SK-N-SH treated with all-trans-retinoic acid at 6 μM for 48 hours (cell line): ENCODE results near the gene ZNF107.
"Not testable (repeated sequence)": the region's sequence is repeated elsewhere in the genome, so short reads cannot be mapped to it uniquely, and the experiment has no call there.

Source experiments
- ATAC-seq: fragments of 200-7000 bp; cut with Tn5 transposase; 3 replicates; pipeline ENCODE4 v1.9.1; 2020; ENCODE audit warnings: mild to moderate bottlenecking, moderate library complexity
- CSDC2 ChIP-seq: fragments of 250-450 bp; sonication (Bioruptor Pico); IDR thresholded peaks from 2 replicates; pipeline ENCODE4 v1.5.0; 2020; ENCODE audit warnings: mild to moderate bottlenecking, moderate library complexity
- ESRRG ChIP-seq: fragments of 250-450 bp; sonication (Bioruptor Pico); IDR thresholded peaks from 2 replicates; pipeline ENCODE4 v1.6.1; 2021; ENCODE audit warnings: mild to moderate bottlenecking
- ISL1 ChIP-seq: fragments of 250-450 bp; sonication (Bioruptor Pico); IDR thresholded peaks from 2 replicates; pipeline ENCODE4 v2.1.2; 2022; ENCODE audit warnings: mild to moderate bottlenecking, moderate library complexity
- OSR1 ChIP-seq: fragments of 250-450 bp; sonication (Bioruptor Pico); IDR thresholded peaks from 2 replicates; pipeline ENCODE4 v1.8.0; 2022; ENCODE audit warnings: moderate library complexity, mild to moderate bottlenecking, inconsistent platforms
- PPARA ChIP-seq: fragments of 250-450 bp; sonication (Bioruptor Pico); IDR thresholded peaks from 2 replicates; pipeline ENCODE4 v1.5.0; 2020; ENCODE audit warnings: mild to moderate bottlenecking, borderline replicate concordance
- RARB ChIP-seq: fragments of 250-450 bp; sonication (Bioruptor Pico); IDR thresholded peaks from 2 replicates; pipeline ENCODE4 v1.8.0; 2021; ENCODE audit warnings: mild to moderate bottlenecking, moderate library complexity
- SNAI2 ChIP-seq: fragments of 250-450 bp; sonication (Bioruptor Pico); IDR thresholded peaks from 2 replicates; pipeline ENCODE4 v1.5.0; 2020; ENCODE audit warnings: mild to moderate bottlenecking, moderate library complexity
- TCF4 ChIP-seq: fragments of 250-450 bp; sonication (Bioruptor Pico); IDR thresholded peaks from 2 replicates; pipeline ENCODE4 v1.8.0; 2021; ENCODE audit warnings: mild to moderate bottlenecking, moderate library complexity, borderline replicate concordance
- TOX ChIP-seq: fragments of 250-450 bp; sonication (Bioruptor Pico); IDR thresholded peaks from 2 replicates; pipeline ENCODE4 v1.8.0; 2021; ENCODE audit warnings: mild to moderate bottlenecking, moderate library complexity, borderline replicate concordance
- ZC3H10 ChIP-seq: fragments of 250-450 bp; sonication (Bioruptor Pico); IDR thresholded peaks from 2 replicates; pipeline ENCODE4 v1.5.1; 2021; ENCODE audit warnings: mild to moderate bottlenecking, moderate library complexity
- ZFP3 ChIP-seq: fragments of 250-450 bp; sonication (Bioruptor Pico); IDR thresholded peaks from 2 replicates; pipeline ENCODE4 v1.5.0; 2020; ENCODE audit warnings: mild to moderate bottlenecking, moderate library complexity
- ZFP30 ChIP-seq: fragments of 450-650 bp; formaldehyde crosslinking; IDR thresholded peaks from 2 replicates; pipeline ENCODE4 v1.5.0; 2022; ENCODE audit warnings: mild to moderate bottlenecking, moderate library complexity
- ZNF565 ChIP-seq: fragments of 450-650 bp; formaldehyde crosslinking; conservative IDR thresholded peaks from 2 replicates; pipeline ENCODE4 v1.5.0; 2020; ENCODE audit warnings: low read depth, mild to moderate bottlenecking, moderate library complexity
- ZNF70 ChIP-seq: fragments of 450-650 bp; formaldehyde crosslinking; IDR thresholded peaks from 2 replicates; pipeline ENCODE4 v1.5.0; 2020; ENCODE audit warnings: mild to moderate bottlenecking, moderate library complexity
- ZNF8 ChIP-seq: fragments of 450-650 bp; formaldehyde crosslinking; IDR thresholded peaks from 2 replicates; pipeline ENCODE4 v1.5.0; 2020; ENCODE audit warnings: mild to moderate bottlenecking, moderate library complexity
- TF ChIP-seq, protein P1 (sequence below): fragments of 250-450 bp; sonication (Bioruptor Pico); IDR thresholded peaks from 2 replicates; pipeline ENCODE4 v1.5.1; 2020; ENCODE audit warnings: low read depth, mild to moderate bottlenecking, moderate library complexity
- TF ChIP-seq, protein P2 (sequence below): fragments of 250-450 bp; sonication (Bioruptor Pico); IDR thresholded peaks from 2 replicates; pipeline ENCODE4 v1.5.0; 2020; ENCODE audit warnings: mild to moderate bottlenecking, moderate library complexity
- TF ChIP-seq, protein P3 (sequence below): fragments of 250-450 bp; sonication (Bioruptor Pico); IDR thresholded peaks from 2 replicates; pipeline ENCODE4 v1.5.1; 2021; ENCODE audit warnings: mild to moderate bottlenecking, moderate library complexity
- TF ChIP-seq, protein P4 (sequence below): fragments of 250-450 bp; sonication (Bioruptor Pico); IDR thresholded peaks from 2 replicates; pipeline ENCODE4 v1.8.0; 2021; ENCODE audit warnings: low read depth, mild to moderate bottlenecking, moderate library complexity, borderline replicate concordance

The ZNF107 gene

DNA sequence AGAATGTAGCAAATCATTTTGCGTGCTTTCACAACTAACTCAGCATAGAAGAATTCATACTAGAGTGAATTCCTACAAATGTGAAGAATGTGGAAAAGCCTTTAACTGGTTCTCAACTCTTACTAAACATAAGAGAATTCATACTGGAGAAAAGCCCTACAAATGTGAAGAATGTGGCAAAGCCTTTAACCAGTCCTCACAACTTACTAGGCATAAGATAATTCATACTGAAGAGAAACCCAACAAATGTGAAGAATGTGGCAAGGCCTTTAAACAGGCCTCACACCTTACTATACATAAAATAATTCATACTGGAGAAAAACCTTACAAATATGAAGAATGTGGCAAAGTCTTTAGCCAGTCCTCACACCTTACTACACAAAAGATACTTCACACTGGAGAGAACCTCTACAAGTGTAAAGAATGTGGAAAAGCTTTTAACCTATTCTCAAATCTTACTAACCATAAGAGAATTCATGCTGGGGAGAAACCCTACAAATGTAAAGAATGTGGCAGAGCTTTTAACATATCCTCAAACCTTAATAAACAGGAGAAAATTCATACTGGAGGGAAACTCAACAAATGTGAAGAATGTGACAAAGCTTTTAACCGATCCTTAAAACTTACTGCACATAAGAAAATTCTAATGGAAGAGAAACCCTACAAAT, 40.8 kb downstream of the ZNF107 start (continued):
- TF ChIP-seq, protein P1, sequence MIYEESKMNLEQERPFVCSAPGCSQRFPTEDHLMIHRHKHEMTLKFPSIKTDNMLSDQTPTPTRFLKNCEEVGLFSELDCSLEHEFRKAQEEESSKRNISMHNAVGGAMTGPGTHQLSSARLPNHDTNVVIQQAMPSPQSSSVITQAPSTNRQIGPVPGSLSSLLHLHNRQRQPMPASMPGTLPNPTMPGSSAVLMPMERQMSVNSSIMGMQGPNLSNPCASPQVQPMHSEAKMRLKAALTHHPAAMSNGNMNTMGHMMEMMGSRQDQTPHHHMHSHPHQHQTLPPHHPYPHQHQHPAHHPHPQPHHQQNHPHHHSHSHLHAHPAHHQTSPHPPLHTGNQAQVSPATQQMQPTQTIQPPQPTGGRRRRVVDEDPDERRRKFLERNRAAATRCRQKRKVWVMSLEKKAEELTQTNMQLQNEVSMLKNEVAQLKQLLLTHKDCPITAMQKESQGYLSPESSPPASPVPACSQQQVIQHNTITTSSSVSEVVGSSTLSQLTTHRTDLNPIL (CRISPR knock-in tag): no peak
- no peak for TF ChIP-seq ZFP3 (CRISPR knock-in tag)
- TF ChIP-seq ZNF565: no peak

DNA sequence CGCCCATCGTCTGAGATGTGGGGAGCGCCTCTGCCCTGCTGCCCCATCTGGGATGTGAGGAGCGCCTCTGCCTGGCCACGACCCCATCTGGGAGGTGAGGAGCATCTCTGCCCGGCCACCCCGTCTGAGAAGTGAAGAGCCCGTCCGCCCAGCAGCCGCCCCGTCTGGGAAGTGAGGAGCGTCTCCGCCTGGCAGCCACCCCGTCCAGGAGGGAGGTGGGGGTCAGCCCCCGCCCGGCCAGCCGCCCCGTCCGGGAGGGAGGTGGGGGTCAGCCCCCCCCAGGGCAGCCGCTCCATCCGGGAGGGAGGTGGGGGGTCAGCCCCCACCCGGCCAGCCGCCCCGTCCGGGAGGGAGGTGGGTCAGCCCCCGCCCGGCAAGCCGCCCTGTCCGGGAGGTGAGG, 52.0 kb downstream of the ZNF107 start:
- ATAC-seq: not testable (repeated sequence)

DNA sequence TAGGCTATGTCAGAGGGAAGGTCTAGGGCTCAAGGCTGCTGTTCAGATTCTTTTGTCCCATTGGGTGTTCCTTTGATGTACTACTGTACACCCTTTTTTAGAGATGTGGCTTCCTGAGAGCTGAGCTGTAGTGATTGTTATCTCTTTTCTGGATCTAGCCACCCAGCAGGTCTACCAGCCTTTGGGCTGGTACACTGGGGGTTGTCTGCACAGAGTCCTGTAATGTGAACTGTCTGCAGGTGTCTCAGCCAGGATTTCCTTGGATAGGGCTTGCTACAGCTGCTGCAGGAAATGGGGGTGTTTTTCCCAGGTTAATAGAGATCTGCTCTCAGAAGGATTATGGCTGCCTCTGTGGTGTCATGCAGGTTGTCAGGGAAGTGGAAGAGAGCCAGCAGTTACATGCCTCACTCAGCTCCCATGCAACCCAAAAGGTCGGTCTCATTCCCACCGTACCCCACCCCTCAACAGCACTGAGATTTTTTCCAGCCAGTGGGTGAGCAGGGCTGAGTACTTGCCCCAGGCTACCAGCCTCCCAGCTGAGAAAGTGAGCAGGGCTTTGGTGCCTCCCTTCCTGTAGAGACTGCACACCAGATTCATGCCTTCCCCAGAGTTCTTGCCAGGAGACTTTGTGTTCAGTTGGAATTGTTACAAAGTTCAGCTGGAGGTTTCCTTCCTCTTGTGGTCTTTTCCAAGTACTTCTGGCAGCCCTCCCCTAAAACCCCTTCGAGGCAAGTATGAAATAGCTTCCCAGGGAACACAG, 63.3 kb downstream of the ZNF107 start:
- TF ChIP-seq RARB (CRISPR knock-in tag): no peak
- TF ChIP-seq OSR1 (CRISPR knock-in tag): no peak
- TF ChIP-seq, protein P2, sequence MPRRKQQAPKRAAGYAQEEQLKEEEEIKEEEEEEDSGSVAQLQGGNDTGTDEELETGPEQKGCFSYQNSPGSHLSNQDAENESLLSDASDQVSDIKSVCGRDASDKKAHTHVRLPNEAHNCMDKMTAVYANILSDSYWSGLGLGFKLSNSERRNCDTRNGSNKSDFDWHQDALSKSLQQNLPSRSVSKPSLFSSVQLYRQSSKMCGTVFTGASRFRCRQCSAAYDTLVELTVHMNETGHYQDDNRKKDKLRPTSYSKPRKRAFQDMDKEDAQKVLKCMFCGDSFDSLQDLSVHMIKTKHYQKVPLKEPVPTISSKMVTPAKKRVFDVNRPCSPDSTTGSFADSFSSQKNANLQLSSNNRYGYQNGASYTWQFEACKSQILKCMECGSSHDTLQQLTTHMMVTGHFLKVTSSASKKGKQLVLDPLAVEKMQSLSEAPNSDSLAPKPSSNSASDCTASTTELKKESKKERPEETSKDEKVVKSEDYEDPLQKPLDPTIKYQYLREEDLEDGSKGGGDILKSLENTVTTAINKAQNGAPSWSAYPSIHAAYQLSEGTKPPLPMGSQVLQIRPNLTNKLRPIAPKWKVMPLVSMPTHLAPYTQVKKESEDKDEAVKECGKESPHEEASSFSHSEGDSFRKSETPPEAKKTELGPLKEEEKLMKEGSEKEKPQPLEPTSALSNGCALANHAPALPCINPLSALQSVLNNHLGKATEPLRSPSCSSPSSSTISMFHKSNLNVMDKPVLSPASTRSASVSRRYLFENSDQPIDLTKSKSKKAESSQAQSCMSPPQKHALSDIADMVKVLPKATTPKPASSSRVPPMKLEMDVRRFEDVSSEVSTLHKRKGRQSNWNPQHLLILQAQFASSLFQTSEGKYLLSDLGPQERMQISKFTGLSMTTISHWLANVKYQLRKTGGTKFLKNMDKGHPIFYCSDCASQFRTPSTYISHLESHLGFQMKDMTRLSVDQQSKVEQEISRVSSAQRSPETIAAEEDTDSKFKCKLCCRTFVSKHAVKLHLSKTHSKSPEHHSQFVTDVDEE: no peak
- no peak for ATAC-seq

DNA sequence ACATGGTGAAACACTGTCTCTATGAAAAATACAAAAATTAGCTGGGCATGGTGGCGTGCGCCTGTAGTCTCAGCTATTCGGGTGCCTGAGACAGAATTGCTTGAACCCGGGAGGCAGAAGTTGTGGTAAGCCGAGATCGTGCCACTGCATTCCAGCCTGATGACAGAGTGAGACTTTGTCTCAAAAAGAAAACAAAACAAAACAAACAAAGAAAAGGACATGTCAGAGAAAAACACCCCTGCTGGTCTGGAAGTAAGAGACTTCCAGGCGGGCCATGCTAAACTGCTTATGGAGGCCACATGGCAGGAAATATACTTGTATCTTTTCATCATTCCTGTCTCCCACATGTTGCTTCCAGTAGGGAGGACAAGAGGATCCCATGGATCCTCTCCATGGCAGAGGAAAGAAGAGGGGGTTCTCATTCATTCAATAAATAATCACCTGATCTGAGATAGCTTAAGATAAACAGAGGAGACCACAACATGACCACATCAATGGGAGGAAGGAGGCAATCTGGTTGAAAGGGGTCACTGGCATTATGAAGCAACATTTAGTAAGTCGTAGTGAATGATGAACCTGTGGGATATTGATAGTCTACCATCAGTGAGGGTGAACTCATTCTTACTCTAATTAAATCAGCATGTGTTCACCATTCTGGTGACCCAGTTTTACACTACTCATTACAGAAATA, 67.8 kb downstream of the ZNF107 start:
- ATAC-seq: no peak
- no peak for TF ChIP-seq ZFP30

DNA sequence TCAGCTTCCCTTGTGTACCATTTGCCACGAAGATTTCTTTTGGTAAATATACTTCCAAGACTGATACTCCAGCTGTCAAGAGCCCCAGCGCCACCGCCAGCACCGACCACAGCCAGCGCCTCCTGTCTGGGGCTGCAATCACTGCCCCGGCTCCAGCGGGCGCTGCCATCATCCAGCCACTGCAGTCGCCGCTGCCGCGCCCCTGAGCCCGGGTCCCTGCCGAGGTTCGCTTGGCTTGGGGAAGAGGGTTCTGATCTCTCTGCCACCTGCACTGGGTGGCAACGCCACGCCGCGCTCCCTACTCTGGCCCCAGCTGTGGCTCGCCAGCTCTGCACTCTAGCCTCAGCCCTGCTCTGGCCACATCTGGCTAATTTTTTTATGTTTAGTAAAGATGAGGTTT, 70.6 kb downstream of the ZNF107 start:
- no peak for ATAC-seq
- TF ChIP-seq, protein P1 (CRISPR knock-in tag): no peak
- TF ChIP-seq CSDC2 (no peak), ZC3H10 (CRISPR knock-in tag) (no peak), ZNF70 (CRISPR knock-in tag) (no peak), PPARA (CRISPR knock-in tag) (no peak), SNAI2 (CRISPR knock-in tag) (no peak), OSR1 (CRISPR knock-in tag) (no peak), ZFP30 (no peak), ZNF8 (CRISPR knock-in tag) (no peak), ZNF565 (no peak), ESRRG (CRISPR knock-in tag) (no peak), TOX (CRISPR knock-in tag) (no peak), TCF4 (CRISPR knock-in tag) (no peak), ISL1 (CRISPR knock-in tag) (no peak)
- TF ChIP-seq, protein P2: no peak
- TF ChIP-seq, protein P3, sequence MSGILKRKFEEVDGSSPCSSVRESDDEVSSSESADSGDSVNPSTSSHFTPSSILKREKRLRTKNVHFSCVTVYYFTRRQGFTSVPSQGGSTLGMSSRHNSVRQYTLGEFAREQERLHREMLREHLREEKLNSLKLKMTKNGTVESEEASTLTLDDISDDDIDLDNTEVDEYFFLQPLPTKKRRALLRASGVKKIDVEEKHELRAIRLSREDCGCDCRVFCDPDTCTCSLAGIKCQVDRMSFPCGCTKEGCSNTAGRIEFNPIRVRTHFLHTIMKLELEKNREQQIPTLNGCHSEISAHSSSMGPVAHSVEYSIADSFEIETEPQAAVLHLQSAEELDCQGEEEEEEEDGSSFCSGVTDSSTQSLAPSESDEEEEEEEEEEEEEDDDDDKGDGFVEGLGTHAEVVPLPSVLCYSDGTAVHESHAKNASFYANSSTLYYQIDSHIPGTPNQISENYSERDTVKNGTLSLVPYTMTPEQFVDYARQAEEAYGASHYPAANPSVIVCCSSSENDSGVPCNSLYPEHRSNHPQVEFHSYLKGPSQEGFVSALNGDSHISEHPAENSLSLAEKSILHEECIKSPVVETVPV (CRISPR knock-in tag): no peak
- TF ChIP-seq, protein P4, sequence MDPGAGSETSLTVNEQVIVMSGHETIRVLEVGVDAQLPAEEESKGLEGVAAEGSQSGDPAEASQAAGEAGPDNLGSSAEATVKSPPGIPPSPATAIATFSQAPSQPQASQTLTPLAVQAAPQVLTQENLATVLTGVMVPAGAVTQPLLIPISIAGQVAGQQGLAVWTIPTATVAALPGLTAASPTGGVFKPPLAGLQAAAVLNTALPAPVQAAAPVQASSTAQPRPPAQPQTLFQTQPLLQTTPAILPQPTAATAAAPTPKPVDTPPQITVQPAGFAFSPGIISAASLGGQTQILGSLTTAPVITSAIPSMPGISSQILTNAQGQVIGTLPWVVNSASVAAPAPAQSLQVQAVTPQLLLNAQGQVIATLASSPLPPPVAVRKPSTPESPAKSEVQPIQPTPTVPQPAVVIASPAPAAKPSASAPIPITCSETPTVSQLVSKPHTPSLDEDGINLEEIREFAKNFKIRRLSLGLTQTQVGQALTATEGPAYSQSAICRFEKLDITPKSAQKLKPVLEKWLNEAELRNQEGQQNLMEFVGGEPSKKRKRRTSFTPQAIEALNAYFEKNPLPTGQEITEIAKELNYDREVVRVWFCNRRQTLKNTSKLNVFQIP (CRISPR knock-in tag): no peak

DNA sequence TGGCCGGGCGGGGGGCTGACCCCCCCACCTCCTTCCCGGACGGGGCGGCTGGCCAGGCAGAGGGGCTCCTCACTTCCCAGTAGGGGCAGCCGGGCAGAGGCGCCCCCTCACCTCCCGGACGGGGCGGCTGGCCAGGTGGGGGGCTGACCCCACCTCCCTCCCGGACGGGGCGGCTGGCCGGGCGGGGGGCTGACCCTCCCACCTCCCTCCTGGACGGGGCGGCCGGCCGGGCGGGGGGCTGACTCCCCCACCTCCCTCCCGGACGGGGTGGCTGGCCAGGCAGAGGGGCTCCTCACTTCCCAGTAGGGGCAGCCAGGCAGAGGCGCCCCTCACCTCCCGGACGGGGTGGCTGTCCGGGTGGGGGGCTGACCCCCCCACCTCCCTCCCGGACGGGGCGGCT, 72.5 kb downstream of the ZNF107 start:
- not testable (repeated sequence) for ATAC-seq

DNA sequence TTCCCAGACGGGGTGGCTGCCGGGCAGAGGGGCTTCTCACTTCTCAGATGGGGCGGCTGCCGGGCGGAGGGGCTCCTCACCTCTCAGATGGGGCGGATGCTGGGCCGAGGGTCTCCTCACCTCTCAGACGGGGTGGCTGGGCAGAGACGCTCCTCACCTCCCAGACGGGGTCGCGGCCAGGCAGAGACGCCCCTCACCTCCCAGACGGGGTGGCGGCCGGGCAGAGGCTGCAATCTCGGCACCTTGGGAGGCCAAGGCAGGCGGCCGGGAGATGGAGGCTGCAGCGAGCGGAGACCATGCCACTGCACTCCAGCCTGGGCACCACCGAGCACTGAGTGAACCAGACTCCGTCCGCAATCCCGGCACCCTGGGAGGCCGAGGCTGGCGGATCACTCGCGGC, 73.0 kb downstream of the ZNF107 start:
- ATAC-seq: not testable (repeated sequence)
